ENCODE data around the gene MNS1.

The MNS1 gene

GRCh38 chr15:56467616-56468015, 2.7 kb upstream of the MNS1 start:
- H2AK5ac ChIP-seq (ENCODE audit: low read length): no peak overlapping the region
- H2BK15ac ChIP-seq (replicated peaks; ENCODE audit: low read depth): no peak overlapping the region
- H3K36me3 ChIP-seq (ENCODE audit: control insufficient read depth, insufficient read depth, low read length): no peaks in the 10 kb centered on the region
- no peak overlapping the region for H3K23ac ChIP-seq (ENCODE audit: low read length)
- no peaks in the 10 kb centered on the region for H3K79me1 ChIP-seq (ENCODE audit: low read length)
- DNase-seq: no peak
- no peaks in the 10 kb centered on the region for H3K27me3 ChIP-seq (ENCODE audit: insufficient read depth, low read length, poor library complexity)
- H3K4me3 ChIP-seq (ENCODE audit: low read length): no peak overlapping the region
- no peak overlapping the region for H4K5ac ChIP-seq (ENCODE audit: low read length)
- H3K79me2 ChIP-seq (ENCODE audit: control insufficient read depth, insufficient read depth, low read length): no peaks in the 10 kb centered on the region
- no peak overlapping the region for H3K9ac ChIP-seq (ENCODE audit: low read length)
- no peak overlapping the region for H3K4me2 ChIP-seq (ENCODE audit: low read length)
- no peaks in the 10 kb centered on the region for H3K4me1 ChIP-seq (ENCODE audit: control insufficient read depth, low read depth, low read length)
- H3K56ac ChIP-seq (ENCODE audit: low read length): no peak overlapping the region
- no peak overlapping the region for H4K8ac ChIP-seq (ENCODE audit: low read depth, low read length)
- no CpG with 5 or more reads among the region's 3 CpGs for WGBS (ENCODE audit: extremely low coverage, insufficient coverage, low lambda C conversion rate)
- H3K4ac ChIP-seq (ENCODE audit: low read depth, low read length): no peak overlapping the region
- no peak overlapping the region for H3K18ac ChIP-seq (ENCODE audit: low read length)
- no peak overlapping the region for H2BK120ac ChIP-seq (ENCODE audit: low read depth, low read length)
- H3K27ac ChIP-seq (ENCODE audit: low read depth, low read length): no peak overlapping the region
- no peak overlapping the region for H2BK5ac ChIP-seq (ENCODE audit: low read length)

- Histone ChIP-seq H2BK5ac (ENCODE audit: low read length) (no peak overlapping the region), H2AK5ac (ENCODE audit: low read length) (no peak overlapping the region), H3K4me3 (ENCODE audit: low read length) (no peak overlapping the region), H3K4me1 (ENCODE audit: control insufficient read depth, low read depth, low read length) (no peaks in the 10 kb centered on the region), H4K5ac (ENCODE audit: low read length) (no peak overlapping the region), H3K56ac (ENCODE audit: low read length) (no peak overlapping the region), H2BK120ac (ENCODE audit: low read depth, low read length) (no peak overlapping the region), H3K23ac (ENCODE audit: low read length) (no peak overlapping the region), H3K27me3 (ENCODE audit: insufficient read depth, low read length, poor library complexity) (no peaks in the 10 kb centered on the region), H2BK15ac (replicated peaks; ENCODE audit: low read depth) (no peak overlapping the region), H3K79me2 (ENCODE audit: control insufficient read depth, insufficient read depth, low read length) (no peaks in the 10 kb centered on the region), H3K79me1 (ENCODE audit: low read length) (no peaks in the 10 kb centered on the region), H3K18ac (ENCODE audit: low read length) (no peak overlapping the region), H3K27ac (ENCODE audit: low read depth, low read length) (no peak overlapping the region), H3K9ac (ENCODE audit: low read length) (no peak overlapping the region), H4K8ac (ENCODE audit: low read depth, low read length) (no peak overlapping the region), H3K4me2 (ENCODE audit: low read length) (no peak overlapping the region), H3K36me3 (ENCODE audit: control insufficient read depth, insufficient read depth, low read length) (no peaks in the 10 kb centered on the region), H3K4ac (ENCODE audit: low read depth, low read length) (no peak overlapping the region)
- DNase-seq: no peak
- WGBS (ENCODE audit: extremely low coverage, insufficient coverage, low lambda C conversion rate): no CpG with 5 or more reads among the region's 2 CpGs
Measured at GRCh38 chr15:56460947-56461346, 4.0 kb downstream of the MNS1 start.

- Histone ChIP-seq H3K4me2 (ENCODE audit: low read length) (no peak overlapping the region), H2AK5ac (ENCODE audit: low read length) (no peak overlapping the region), H3K4me1 (ENCODE audit: control insufficient read depth, low read depth, low read length) (no peaks in the 10 kb centered on the region), H3K36me3 (ENCODE audit: control insufficient read depth, insufficient read depth, low read length) (no peaks in the 10 kb centered on the region), H3K27ac (ENCODE audit: low read depth, low read length) (no peak overlapping the region), H3K27me3 (ENCODE audit: insufficient read depth, low read length, poor library complexity) (no peaks in the 10 kb centered on the region), H3K4me3 (ENCODE audit: low read length) (no peak overlapping the region), H3K23ac (ENCODE audit: low read length) (no peak overlapping the region), H3K79me1 (ENCODE audit: low read length) (no peaks in the 10 kb centered on the region), H3K9ac (ENCODE audit: low read length) (no peak overlapping the region), H2BK5ac (ENCODE audit: low read length) (no peak overlapping the region), H3K4ac (ENCODE audit: low read depth, low read length) (no peak overlapping the region), H2BK120ac (ENCODE audit: low read depth, low read length) (no peak overlapping the region), H4K5ac (ENCODE audit: low read length) (no peak overlapping the region), H3K56ac (ENCODE audit: low read length) (no peak overlapping the region), H3K18ac (ENCODE audit: low read length) (no peak overlapping the region), H4K8ac (ENCODE audit: low read depth, low read length) (no peak overlapping the region), H2BK15ac (replicated peaks; ENCODE audit: low read depth) (no peak overlapping the region), H3K79me2 (ENCODE audit: control insufficient read depth, insufficient read depth, low read length) (no peaks in the 10 kb centered on the region)
- WGBS (ENCODE audit: extremely low coverage, insufficient coverage, low lambda C conversion rate): no CpG with 5 or more reads among the region's 1 CpG
- peak; percentile 74 for DNase-seq
Measured at GRCh38 chr15:56460071-56460470, 4.9 kb downstream of the MNS1 start.

- no peak overlapping the region for H3K9ac ChIP-seq (ENCODE audit: low read length)
- H3K4me3 ChIP-seq (ENCODE audit: low read length): no peak overlapping the region
- H3K4me1 ChIP-seq (ENCODE audit: control insufficient read depth, low read depth, low read length): no peaks in the 10 kb centered on the region
- H3K23ac ChIP-seq (ENCODE audit: low read length): no peak overlapping the region
- no peak overlapping the region for H3K4ac ChIP-seq (ENCODE audit: low read depth, low read length)
- H3K18ac ChIP-seq (ENCODE audit: low read length): no peak overlapping the region
- no peak overlapping the region for H4K8ac ChIP-seq (ENCODE audit: low read depth, low read length)
- no peak for DNase-seq
- H3K27ac ChIP-seq (ENCODE audit: low read depth, low read length): no peak overlapping the region
- H2AK5ac ChIP-seq (ENCODE audit: low read length): no peak overlapping the region
- no peaks in the 10 kb centered on the region for H3K27me3 ChIP-seq (ENCODE audit: insufficient read depth, low read length, poor library complexity)
- H3K56ac ChIP-seq (ENCODE audit: low read length): no peak overlapping the region
- H3K36me3 ChIP-seq (ENCODE audit: control insufficient read depth, insufficient read depth, low read length): no peaks in the 10 kb centered on the region
- H2BK120ac ChIP-seq (ENCODE audit: low read depth, low read length): no peak overlapping the region
- no peak overlapping the region for H2BK15ac ChIP-seq (replicated peaks; ENCODE audit: low read depth)
- no peak overlapping the region for H4K5ac ChIP-seq (ENCODE audit: low read length)
- H3K4me2 ChIP-seq (ENCODE audit: low read length): no peak overlapping the region
- H3K79me2 ChIP-seq (ENCODE audit: control insufficient read depth, insufficient read depth, low read length): no peaks in the 10 kb centered on the region
- H2BK5ac ChIP-seq (ENCODE audit: low read length): no peak overlapping the region
- H3K79me1 ChIP-seq (ENCODE audit: low read length): no peaks in the 10 kb centered on the region
- no CpG with 5 or more reads among the region's 2 CpGs for WGBS (ENCODE audit: extremely low coverage, insufficient coverage, low lambda C conversion rate)
Measured at GRCh38 chr15:56459096-56459495, 5.8 kb downstream of the MNS1 start.

GRCh38 chr15:56456229-56456628, 8.7 kb downstream of the MNS1 start:
- no peak overlapping the region for H4K5ac ChIP-seq (ENCODE audit: low read length)

GRCh38 chr15:56454836-56455235, 10.1 kb downstream of the MNS1 start:
- Histone ChIP-seq H2AK5ac (ENCODE audit: low read length) (no peak overlapping the region), H3K4me1 (ENCODE audit: control insufficient read depth, low read depth, low read length) (no peaks in the 10 kb centered on the region), H3K4ac (ENCODE audit: low read depth, low read length) (no peak overlapping the region), H3K18ac (ENCODE audit: low read length) (no peak overlapping the region), H3K27ac (ENCODE audit: low read depth, low read length) (no peak overlapping the region), H3K4me3 (ENCODE audit: low read length) (no peak overlapping the region), H3K56ac (ENCODE audit: low read length) (no peak overlapping the region), H2BK5ac (ENCODE audit: low read length) (no peak overlapping the region), H4K5ac (ENCODE audit: low read length) (no peak overlapping the region), H3K4me2 (ENCODE audit: low read length) (no peak overlapping the region), H3K79me2 (ENCODE audit: control insufficient read depth, insufficient read depth, low read length) (no peaks in the 10 kb centered on the region), H2BK15ac (replicated peaks; ENCODE audit: low read depth) (no peak overlapping the region), H3K27me3 (ENCODE audit: insufficient read depth, low read length, poor library complexity) (no peaks in the 10 kb centered on the region), H2BK120ac (ENCODE audit: low read depth, low read length) (no peak overlapping the region), H3K23ac (ENCODE audit: low read length) (no peak overlapping the region), H4K8ac (ENCODE audit: low read depth, low read length) (no peak overlapping the region), H3K79me1 (ENCODE audit: low read length) (no peaks in the 10 kb centered on the region), H3K36me3 (ENCODE audit: control insufficient read depth, insufficient read depth, low read length) (no peaks in the 10 kb centered on the region), H3K9ac (ENCODE audit: low read length) (no peak overlapping the region)
- WGBS (ENCODE audit: extremely low coverage, insufficient coverage, low lambda C conversion rate): no CpG with 5 or more reads among the region's 1 CpG
- no peak for DNase-seq

More at GRCh38 chr15:56456229-56456628, 8.7 kb downstream of the MNS1 start:
- no CpG with 5 or more reads among the region's 3 CpGs for whole genome bisulfite sequencing (ENCODE audit: extremely low coverage, insufficient coverage, low lambda C conversion rate)
- H2AK5ac ChIP-seq (ENCODE audit: low read length): no peak overlapping the region
- H3K23ac ChIP-seq (ENCODE audit: low read length): no peak overlapping the region
- no peak overlapping the region for H2BK120ac ChIP-seq (ENCODE audit: low read depth, low read length)
- H3K9ac ChIP-seq (ENCODE audit: low read length): no peak overlapping the region
- no peak overlapping the region for H4K8ac ChIP-seq (ENCODE audit: low read depth, low read length)
- H3K27ac ChIP-seq (ENCODE audit: low read depth, low read length): no peak overlapping the region
- H3K79me2 ChIP-seq (ENCODE audit: control insufficient read depth, insufficient read depth, low read length): no peaks in the 10 kb centered on the region
- no peak overlapping the region for H3K18ac ChIP-seq (ENCODE audit: low read length)
- no peaks in the 10 kb centered on the region for H3K4me1 ChIP-seq (ENCODE audit: control insufficient read depth, low read depth, low read length)
- no peak for DNase-seq
- no peaks in the 10 kb centered on the region for H3K27me3 ChIP-seq (ENCODE audit: insufficient read depth, low read length, poor library complexity)
- no peaks in the 10 kb centered on the region for H3K79me1 ChIP-seq (ENCODE audit: low read length)
- H3K4ac ChIP-seq (ENCODE audit: low read depth, low read length): no peak overlapping the region
- H2BK5ac ChIP-seq (ENCODE audit: low read length): no peak overlapping the region
- no peak overlapping the region for H2BK15ac ChIP-seq (replicated peaks; ENCODE audit: low read depth)
- H3K4me2 ChIP-seq (ENCODE audit: low read length): no peak overlapping the region
- no peaks in the 10 kb centered on the region for H3K36me3 ChIP-seq (ENCODE audit: control insufficient read depth, insufficient read depth, low read length)
- H3K56ac ChIP-seq (ENCODE audit: low read length): no peak overlapping the region
- no peak overlapping the region for H3K4me3 ChIP-seq (ENCODE audit: low read length)

Data from mesendoderm (in vitro differentiated cells).